Liver (tissue), 9 donors: Measurements from ENCODE around the gene LIMA1. TPM values are rescaled to one million over a fixed set of nuclear protein-coding genes. Genes with fewer than 3 reads are reported as not detected.

Source experiments
- DNase-seq: peaks from one replicate; pipeline ENCODE4 v3.0.0-alpha.2; 2017; ENCODE audit warnings: low spot score
- H3K27ac ChIP-seq, 2 donors: one replicate each; pipeline ENCODE4 v1.7.0; 2013; ENCODE audit warnings: inconsistent platforms in 2 of 2, low read length in 2 of 2, control low read depth in 1 of 2, low read depth in 1 of 2, mild to moderate bottlenecking in 1 of 2
- H3K27me3 ChIP-seq, 4 donors: one replicate each; pipeline versions ENCODE4 v1.6.1 to v1.7.0; 2013; ENCODE audit warnings: low read length in 3 of 4, inconsistent platforms in 1 of 4, mild to moderate bottlenecking in 1 of 4, moderate library complexity in 1 of 4; ENCODE audit not compliant: control insufficient read depth in 4 of 4, insufficient read depth in 4 of 4
- H3K36me3 ChIP-seq, 4 donors: one replicate each; pipeline versions ENCODE4 v1.6.1 to v1.7.0; 2013; ENCODE audit warnings: low read length in 3 of 4, mild to moderate bottlenecking in 3 of 4, low read depth in 1 of 4, moderate library complexity in 1 of 4; ENCODE audit not compliant: control insufficient read depth in 4 of 4, insufficient read depth in 3 of 4
- H3K4me1 ChIP-seq, 4 donors: one replicate each; pipeline versions ENCODE4 v1.6.1 to v1.7.0; 2013; ENCODE audit warnings: low read length in 3 of 4, mild to moderate bottlenecking in 3 of 4, moderate library complexity in 1 of 4; ENCODE audit not compliant: control insufficient read depth in 4 of 4, insufficient read depth in 4 of 4
- H3K4me3 ChIP-seq, 3 donors: one replicate each; pipeline versions ENCODE4 v1.6.1 to v1.7.0; 2013; ENCODE audit warnings: low read length in 3 of 3, control low read depth in 1 of 3, low read depth in 1 of 3, mild to moderate bottlenecking in 1 of 3
- H3K9ac ChIP-seq, 2 donors: one replicate each; pipeline ENCODE4 v1.7.0; 2013; ENCODE audit warnings: low read length in 2 of 2, mild to moderate bottlenecking in 2 of 2, moderate library complexity in 2 of 2, control low read depth in 1 of 2, low read depth in 1 of 2
- H3K9me3 ChIP-seq, 4 donors: one replicate each; pipeline versions ENCODE4 v1.6.1 to v1.7.0; 2013; ENCODE audit warnings: low read length in 3 of 4; ENCODE audit not compliant: control insufficient read depth in 4 of 4
- ATF3 ChIP-seq: IDR thresholded peaks from 2 replicates; pipeline ENCODE4 v1.6.1; 2016; ENCODE audit warnings: antibody characterized with exemption
- CTCF ChIP-seq: fragments of 150-350 bp; IDR thresholded peaks from 2 replicates; pipeline ENCODE4 v1.5.1; 2017; ENCODE audit warnings: improper control_type of control experiment, low read depth, low read length; ENCODE audit not compliant: missing input control
- FOXA1 ChIP-seq: IDR thresholded peaks from 2 replicates; pipeline ENCODE4 v1.6.1; 2016; ENCODE audit warnings: antibody characterized with exemption
- FOXA2 ChIP-seq: IDR thresholded peaks from 2 replicates; pipeline ENCODE4 v1.6.1; 2016; ENCODE audit warnings: antibody characterized with exemption
- GABPA ChIP-seq, 2 donors: IDR thresholded peaks in 1 of 2; conservative IDR thresholded peaks in 1 of 2; 2 replicates each; pipeline ENCODE4 v1.6.1; 2016; ENCODE audit warnings: antibody characterized with exemption in 2 of 2, mild to moderate bottlenecking in 1 of 2, moderate library complexity in 1 of 2
- HNF4A ChIP-seq, 2 donors: conservative IDR thresholded peaks; 2 replicates each; pipeline ENCODE4 v1.6.1; 2016; ENCODE audit warnings: antibody characterized with exemption in 2 of 2, mild to moderate bottlenecking in 2 of 2
- HNF4G ChIP-seq: IDR thresholded peaks from 2 replicates; pipeline ENCODE4 v1.6.1; 2016; ENCODE audit warnings: antibody characterized with exemption
- JUND ChIP-seq, 2 donors: IDR thresholded peaks; 2 replicates each; pipeline ENCODE4 v1.6.1; 2016; ENCODE audit warnings: antibody characterized with exemption in 2 of 2
- MAX ChIP-seq: IDR thresholded peaks from 2 replicates; pipeline ENCODE4 v1.6.1; 2016; ENCODE audit warnings: antibody characterized with exemption
- NR2F2 ChIP-seq: IDR thresholded peaks from 2 replicates; pipeline ENCODE4 v1.6.1; 2016; ENCODE audit warnings: antibody characterized with exemption
- RAD21 ChIP-seq, 2 donors: IDR thresholded peaks; 2 replicates each; pipeline ENCODE4 v1.6.1; 2016; ENCODE audit warnings: antibody characterized with exemption in 2 of 2, mild to moderate bottlenecking in 2 of 2
- REST ChIP-seq: IDR thresholded peaks from 2 replicates; pipeline ENCODE4 v1.6.1; 2016; ENCODE audit warnings: antibody characterized with exemption, mild to moderate bottlenecking
- RXRA ChIP-seq, 2 donors: IDR thresholded peaks; 2 replicates each; pipeline ENCODE4 v1.6.1; 2017 to 2018; ENCODE audit warnings: antibody characterized with exemption in 2 of 2, mild to moderate bottlenecking in 1 of 2
- SP1 ChIP-seq: IDR thresholded peaks from 2 replicates; pipeline ENCODE4 v1.6.1; 2018; ENCODE audit warnings: antibody characterized with exemption, mild to moderate bottlenecking
- TAF1 ChIP-seq: conservative IDR thresholded peaks from 2 replicates; pipeline ENCODE4 v1.6.1; 2016; ENCODE audit warnings: antibody characterized with exemption, mild to moderate bottlenecking
- YY1 ChIP-seq: IDR thresholded peaks from 2 replicates; pipeline ENCODE4 v1.6.1; 2016; ENCODE audit warnings: antibody characterized with exemption, mild to moderate bottlenecking
- ZBTB33 ChIP-seq: IDR thresholded peaks from 2 replicates; pipeline ENCODE4 v1.6.1; 2016; ENCODE audit warnings: antibody characterized with exemption
- WGBS: extraction: QIAGEN DNeasy Blood & Tissue Kit; methylation state at CpG from one replicate; pipeline ENCODE4 v1.1.7; 2013; 5-methylcytosine and 5-hydroxymethylcytosine counted together
- polyA plus RNA-seq, 2 donors: library from polyadenylated mRNA; stranded (reverse) in 1 of 2; unstranded in 1 of 2; fragments of 200-250 nt in 1 of 2; fragments of >200 nt in 1 of 2; fragmentation: Nextera tagmentation in 1 of 2; extraction: Ambion mirVana in 1 of 2; gene quantifications; one replicate each; pipeline versions ENCODE4 v1.2.1 to v1.2.3, GENCODE V29; 2013 to 2015
- total RNA-seq, 2 donors: library from RNA; depleted of rRNA; stranded (reverse); fragments of >200 nt; gene quantifications; one replicate each; pipeline ENCODE4 v1.2.3, GENCODE V29; 2014
- donor health status: healthy.
- donor health status: healthy.
- donor health status: healthy.
- donor health status: healthy.
- donor health status: healthy.

The LIMA1 gene
- total and polyA plus RNA-seq, 4 donors: 8.1 to 17.5 (median 13.5) TPM

- TF ChIP-seq FOXA1 (no peak), RXRA (IDR thresholded peaks at IDR 0.05) (no peak), YY1 (no peak), ATF3 (no peak), JUND (IDR thresholded peaks at IDR 0.05) (no peak), RAD21 (IDR thresholded peaks at IDR 0.05) (no peak), FOXA2 (no peak)
Measured at GRCh38 chr12:50198829-50199228, 84.5 kb downstream of the LIMA1 start (continued).

GRCh38 chr12:50197297-50197727, 86.0 kb downstream of the LIMA1 start:
- no peak for DNase-seq
- 65% methylated on average over 5 of the region's 5 CpGs for WGBS
- no peaks in the 10 kb centered on the region for H3K9me3 ChIP-seq
- peaks cover under 1 to 6% (median 3%) of the 10 kb centered on the region in 4 donors for H3K36me3 ChIP-seq
- H3K9ac ChIP-seq: no peak overlapping the region
- H3K4me3 ChIP-seq: no peak overlapping the region
- H3K27me3 ChIP-seq: no peaks in the 10 kb centered on the region
- TF ChIP-seq GABPA (IDR thresholded peaks at IDR 0.05 in 1 of 2, conservative IDR thresholded peaks at IDR 0.05 in 1 of 2) (no peak), SP1 (no peak), TAF1 (no peak), HNF4G (no peak), REST (no peak), NR2F2 (no peak), ZBTB33 (no peak)
- H3K4me1 ChIP-seq: no peaks in the 10 kb centered on the region
- H3K27ac ChIP-seq: no peak overlapping the region

- no peak for DNase-seq
- no peaks in the 10 kb centered on the region for H3K4me1 ChIP-seq
- no peak overlapping the region for H3K9ac ChIP-seq
- no peak overlapping the region for H3K4me3 ChIP-seq
- H3K36me3 ChIP-seq: peaks cover 1 to 6% (median 4%) of the 10 kb centered on the region in 4 donors
- WGBS: 85% methylated on average over 4 of the region's 4 CpGs
- TF ChIP-seq FOXA1 (no peak), CTCF (no peak), YY1 (no peak), RAD21 (IDR thresholded peaks at IDR 0.05) (no peak), JUND (IDR thresholded peaks at IDR 0.05) (no peak), ZBTB33 (no peak), HNF4G (no peak), FOXA2 (no peak), ATF3 (no peak), MAX (no peak), HNF4A (conservative IDR thresholded peaks at IDR 0.05) (no peak), NR2F2 (no peak), GABPA (IDR thresholded peaks at IDR 0.05 in 1 of 2, conservative IDR thresholded peaks at IDR 0.05 in 1 of 2) (no peak), TAF1 (no peak)
- no peaks in the 10 kb centered on the region for H3K27me3 ChIP-seq
- no peak overlapping the region for H3K27ac ChIP-seq
- H3K9me3 ChIP-seq: no peaks in the 10 kb centered on the region
Measured at GRCh38 chr12:50196537-50196936, 86.8 kb downstream of the LIMA1 start.
